Measurements from ENCODE around the gene CAMK1D.

Gene CAMK1D

GRCh38 chr10:12388671-12389070 is 39.3 kb downstream of the CAMK1D start:
- TF ChIP-seq CSRNP3 (CRISPR knock-in tag; IDR thresholded peaks at IDR 0.05) (no peak), TCF4 (CRISPR knock-in tag; IDR thresholded peaks at IDR 0.05; ENCODE audit: borderline replicate concordance) (no peak), ESRRG (CRISPR knock-in tag; IDR thresholded peaks at IDR 0.05) (no peak), PPARA (CRISPR knock-in tag; IDR thresholded peaks at IDR 0.05; ENCODE audit: borderline replicate concordance) (no peak), ZFP30 (CRISPR knock-in tag; IDR thresholded peaks at IDR 0.05) (no peak), ZNF70 (CRISPR knock-in tag; IDR thresholded peaks at IDR 0.05) (no peak), ARNTL (CRISPR knock-in tag; IDR thresholded peaks at IDR 0.05; ENCODE audit: borderline replicate concordance, low read depth) (no peak), ISL1 (CRISPR knock-in tag; IDR thresholded peaks at IDR 0.05) (no peak), OSR1 (CRISPR knock-in tag; IDR thresholded peaks at IDR 0.05) (no peak), GLIS3 (CRISPR knock-in tag; IDR thresholded peaks at IDR 0.05) (no peak), ZFP3 (CRISPR knock-in tag; IDR thresholded peaks at IDR 0.05) (no peak), ZNF8 (CRISPR knock-in tag; IDR thresholded peaks at IDR 0.05) (no peak), ZNF565 (CRISPR knock-in tag; conservative IDR thresholded peaks at IDR 0.05; ENCODE audit: low read depth) (no peak)
- TF ChIP-seq, protein P1, sequence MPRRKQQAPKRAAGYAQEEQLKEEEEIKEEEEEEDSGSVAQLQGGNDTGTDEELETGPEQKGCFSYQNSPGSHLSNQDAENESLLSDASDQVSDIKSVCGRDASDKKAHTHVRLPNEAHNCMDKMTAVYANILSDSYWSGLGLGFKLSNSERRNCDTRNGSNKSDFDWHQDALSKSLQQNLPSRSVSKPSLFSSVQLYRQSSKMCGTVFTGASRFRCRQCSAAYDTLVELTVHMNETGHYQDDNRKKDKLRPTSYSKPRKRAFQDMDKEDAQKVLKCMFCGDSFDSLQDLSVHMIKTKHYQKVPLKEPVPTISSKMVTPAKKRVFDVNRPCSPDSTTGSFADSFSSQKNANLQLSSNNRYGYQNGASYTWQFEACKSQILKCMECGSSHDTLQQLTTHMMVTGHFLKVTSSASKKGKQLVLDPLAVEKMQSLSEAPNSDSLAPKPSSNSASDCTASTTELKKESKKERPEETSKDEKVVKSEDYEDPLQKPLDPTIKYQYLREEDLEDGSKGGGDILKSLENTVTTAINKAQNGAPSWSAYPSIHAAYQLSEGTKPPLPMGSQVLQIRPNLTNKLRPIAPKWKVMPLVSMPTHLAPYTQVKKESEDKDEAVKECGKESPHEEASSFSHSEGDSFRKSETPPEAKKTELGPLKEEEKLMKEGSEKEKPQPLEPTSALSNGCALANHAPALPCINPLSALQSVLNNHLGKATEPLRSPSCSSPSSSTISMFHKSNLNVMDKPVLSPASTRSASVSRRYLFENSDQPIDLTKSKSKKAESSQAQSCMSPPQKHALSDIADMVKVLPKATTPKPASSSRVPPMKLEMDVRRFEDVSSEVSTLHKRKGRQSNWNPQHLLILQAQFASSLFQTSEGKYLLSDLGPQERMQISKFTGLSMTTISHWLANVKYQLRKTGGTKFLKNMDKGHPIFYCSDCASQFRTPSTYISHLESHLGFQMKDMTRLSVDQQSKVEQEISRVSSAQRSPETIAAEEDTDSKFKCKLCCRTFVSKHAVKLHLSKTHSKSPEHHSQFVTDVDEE (CRISPR knock-in tag; IDR thresholded peaks at IDR 0.05) = no peak
- TF ChIP-seq, protein P2, sequence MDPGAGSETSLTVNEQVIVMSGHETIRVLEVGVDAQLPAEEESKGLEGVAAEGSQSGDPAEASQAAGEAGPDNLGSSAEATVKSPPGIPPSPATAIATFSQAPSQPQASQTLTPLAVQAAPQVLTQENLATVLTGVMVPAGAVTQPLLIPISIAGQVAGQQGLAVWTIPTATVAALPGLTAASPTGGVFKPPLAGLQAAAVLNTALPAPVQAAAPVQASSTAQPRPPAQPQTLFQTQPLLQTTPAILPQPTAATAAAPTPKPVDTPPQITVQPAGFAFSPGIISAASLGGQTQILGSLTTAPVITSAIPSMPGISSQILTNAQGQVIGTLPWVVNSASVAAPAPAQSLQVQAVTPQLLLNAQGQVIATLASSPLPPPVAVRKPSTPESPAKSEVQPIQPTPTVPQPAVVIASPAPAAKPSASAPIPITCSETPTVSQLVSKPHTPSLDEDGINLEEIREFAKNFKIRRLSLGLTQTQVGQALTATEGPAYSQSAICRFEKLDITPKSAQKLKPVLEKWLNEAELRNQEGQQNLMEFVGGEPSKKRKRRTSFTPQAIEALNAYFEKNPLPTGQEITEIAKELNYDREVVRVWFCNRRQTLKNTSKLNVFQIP (CRISPR knock-in tag; IDR thresholded peaks at IDR 0.05; ENCODE audit: borderline replicate concordance, low read depth) = no peak
- no peak for ATAC-seq

DNA sequence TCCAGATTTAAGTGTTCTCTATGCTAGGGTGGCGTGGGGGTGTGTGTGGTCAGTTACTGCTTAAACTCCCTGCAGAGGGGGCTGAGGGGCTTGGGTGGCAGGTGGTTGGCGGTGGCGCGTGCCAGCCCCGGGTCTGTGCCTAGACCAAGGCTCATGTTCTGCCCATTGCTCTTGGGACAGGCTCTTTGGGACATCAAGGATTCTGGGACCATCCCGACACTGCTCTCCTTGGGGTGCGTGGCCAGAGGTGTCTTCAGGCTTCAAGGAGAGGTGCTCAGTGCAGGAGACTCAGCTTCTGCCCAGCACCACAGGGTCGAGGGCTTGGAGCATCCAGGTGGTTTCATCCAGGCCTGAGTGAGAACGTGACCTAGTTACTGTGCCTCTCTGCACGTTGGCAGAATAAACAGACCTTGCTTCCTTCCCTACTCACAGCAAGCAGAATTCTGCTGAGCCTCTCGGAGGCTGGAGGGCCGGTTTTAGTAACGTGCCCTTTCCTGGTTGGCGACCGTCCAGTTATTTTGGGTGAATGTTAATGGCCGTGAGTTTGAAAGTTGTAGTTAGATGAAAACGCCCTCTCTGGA is 39.9 kb downstream of the CAMK1D start:
- TF ChIP-seq ARNTL (CRISPR knock-in tag; IDR thresholded peaks at IDR 0.05; ENCODE audit: borderline replicate concordance, low read depth) (no peak), ZNF8 (CRISPR knock-in tag; IDR thresholded peaks at IDR 0.05) (no peak), ZC3H10 (CRISPR knock-in tag; IDR thresholded peaks at IDR 0.05) (no peak), ESRRG (CRISPR knock-in tag; IDR thresholded peaks at IDR 0.05) (no peak), ISL1 (CRISPR knock-in tag; IDR thresholded peaks at IDR 0.05) (no peak)
- no peak for ATAC-seq

GRCh38 chr10:12390733-12391132 is 41.4 kb downstream of the CAMK1D start:
- no peak; the same call in 2 of the 3 replicates for ATAC-seq
- TF ChIP-seq OSR1 (CRISPR knock-in tag; IDR thresholded peaks at IDR 0.05) = no peak
- TF ChIP-seq, protein P3, sequence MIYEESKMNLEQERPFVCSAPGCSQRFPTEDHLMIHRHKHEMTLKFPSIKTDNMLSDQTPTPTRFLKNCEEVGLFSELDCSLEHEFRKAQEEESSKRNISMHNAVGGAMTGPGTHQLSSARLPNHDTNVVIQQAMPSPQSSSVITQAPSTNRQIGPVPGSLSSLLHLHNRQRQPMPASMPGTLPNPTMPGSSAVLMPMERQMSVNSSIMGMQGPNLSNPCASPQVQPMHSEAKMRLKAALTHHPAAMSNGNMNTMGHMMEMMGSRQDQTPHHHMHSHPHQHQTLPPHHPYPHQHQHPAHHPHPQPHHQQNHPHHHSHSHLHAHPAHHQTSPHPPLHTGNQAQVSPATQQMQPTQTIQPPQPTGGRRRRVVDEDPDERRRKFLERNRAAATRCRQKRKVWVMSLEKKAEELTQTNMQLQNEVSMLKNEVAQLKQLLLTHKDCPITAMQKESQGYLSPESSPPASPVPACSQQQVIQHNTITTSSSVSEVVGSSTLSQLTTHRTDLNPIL (CRISPR knock-in tag; IDR thresholded peaks at IDR 0.05; ENCODE audit: low read depth) = no peak
- TF ChIP-seq SNAI2 (CRISPR knock-in tag; IDR thresholded peaks at IDR 0.05) = no peak
- TF ChIP-seq ISL1 (CRISPR knock-in tag; IDR thresholded peaks at IDR 0.05) = no peak
- TF ChIP-seq ESRRG (CRISPR knock-in tag; IDR thresholded peaks at IDR 0.05) = no peak
- TF ChIP-seq, protein P1 (CRISPR knock-in tag; IDR thresholded peaks at IDR 0.05) = no peak
- no peak for TF ChIP-seq PATZ1 (CRISPR knock-in tag; IDR thresholded peaks at IDR 0.05; ENCODE audit: borderline replicate concordance)
- no peak for TF ChIP-seq ZNF70 (CRISPR knock-in tag; IDR thresholded peaks at IDR 0.05)
- TF ChIP-seq ZNF565 (CRISPR knock-in tag; conservative IDR thresholded peaks at IDR 0.05; ENCODE audit: low read depth) = no peak
- TF ChIP-seq TOX (CRISPR knock-in tag; IDR thresholded peaks at IDR 0.05; ENCODE audit: borderline replicate concordance) = no peak
- TF ChIP-seq TCF4 (CRISPR knock-in tag; IDR thresholded peaks at IDR 0.05; ENCODE audit: borderline replicate concordance) = no peak
- TF ChIP-seq ZNF8 (CRISPR knock-in tag; IDR thresholded peaks at IDR 0.05) = no peak
- no peak for TF ChIP-seq ZC3H10 (CRISPR knock-in tag; IDR thresholded peaks at IDR 0.05)
- no peak for TF ChIP-seq ARNTL (CRISPR knock-in tag; IDR thresholded peaks at IDR 0.05; ENCODE audit: borderline replicate concordance, low read depth)
- TF ChIP-seq ZFP30 (CRISPR knock-in tag; IDR thresholded peaks at IDR 0.05) = no peak
- no peak for TF ChIP-seq CSRNP3 (CRISPR knock-in tag; IDR thresholded peaks at IDR 0.05)
- TF ChIP-seq ZFP3 (CRISPR knock-in tag; IDR thresholded peaks at IDR 0.05) = no peak

All from SK-N-SH treated with all-trans-retinoic acid at 6 μM for 48 hours (cell line).